Fibroblast of the aortic adventitia (primary cell): ENCODE data around the gene THADA. TPM values are rescaled to one million over a fixed set of nuclear protein-coding genes. Genes with fewer than 3 reads are reported as not detected.
A peak's percentile ranks its signal among the peaks of the same experiment; 100 is the strongest.
"Not testable (repeated sequence)": the region's sequence is repeated elsewhere in the genome, so short reads cannot be mapped to it uniquely, and the experiment has no call there.

Experiments
- DNase-seq: peaks from one replicate; pipeline ENCODE4 v3.0.0-alpha.2; 2010; ENCODE audit warnings: low read depth
- H3K4me3 ChIP-seq: 2 replicates; pipeline ENCODE4 v1.5.1; 2011; ENCODE audit warnings: low read depth, mild to moderate bottlenecking, control low read depth, low read length, moderate library complexity
- total RNA-seq: library from RNA; depleted of rRNA; stranded (reverse); fragments of >200 nt; gene quantifications from 2 replicates; pipeline ENCODE4 v1.2.3, GENCODE V29; 2012; ENCODE audit warnings: low replicate concordance
- TF ChIP-seq, protein P1 (sequence below): IDR thresholded peaks from 2 replicates; pipeline ENCODE4 v1.5.1; 2011; ENCODE audit warnings: mild to moderate bottlenecking, low read length, control low read depth, inconsistent platforms; ENCODE audit not compliant: insufficient read depth

THADA gene
- total RNA-seq, 1 donor, result 34.6 TPM

DNA sequence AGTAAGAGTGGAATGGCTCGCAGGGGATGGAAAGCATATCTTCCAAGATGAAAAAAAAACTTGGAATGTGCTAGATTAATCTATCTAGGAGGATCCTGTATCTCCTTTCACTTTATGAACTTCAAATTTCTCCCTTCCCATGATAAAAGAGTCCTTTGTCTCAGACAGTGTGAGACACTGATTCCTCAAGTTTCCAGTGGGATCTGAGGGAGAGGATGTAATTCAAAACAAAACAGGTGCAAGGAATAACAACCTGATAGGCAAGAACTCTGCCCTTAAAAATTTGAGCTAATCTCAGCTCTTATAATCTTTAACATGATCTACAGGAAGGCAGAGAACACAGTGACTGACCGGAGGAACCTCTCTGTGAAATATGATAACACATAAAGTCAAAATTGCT lies 207.5 kb downstream of the THADA start:
- H3K4me3 ChIP-seq, result no peak overlapping the region
- TF ChIP-seq, protein P1, sequence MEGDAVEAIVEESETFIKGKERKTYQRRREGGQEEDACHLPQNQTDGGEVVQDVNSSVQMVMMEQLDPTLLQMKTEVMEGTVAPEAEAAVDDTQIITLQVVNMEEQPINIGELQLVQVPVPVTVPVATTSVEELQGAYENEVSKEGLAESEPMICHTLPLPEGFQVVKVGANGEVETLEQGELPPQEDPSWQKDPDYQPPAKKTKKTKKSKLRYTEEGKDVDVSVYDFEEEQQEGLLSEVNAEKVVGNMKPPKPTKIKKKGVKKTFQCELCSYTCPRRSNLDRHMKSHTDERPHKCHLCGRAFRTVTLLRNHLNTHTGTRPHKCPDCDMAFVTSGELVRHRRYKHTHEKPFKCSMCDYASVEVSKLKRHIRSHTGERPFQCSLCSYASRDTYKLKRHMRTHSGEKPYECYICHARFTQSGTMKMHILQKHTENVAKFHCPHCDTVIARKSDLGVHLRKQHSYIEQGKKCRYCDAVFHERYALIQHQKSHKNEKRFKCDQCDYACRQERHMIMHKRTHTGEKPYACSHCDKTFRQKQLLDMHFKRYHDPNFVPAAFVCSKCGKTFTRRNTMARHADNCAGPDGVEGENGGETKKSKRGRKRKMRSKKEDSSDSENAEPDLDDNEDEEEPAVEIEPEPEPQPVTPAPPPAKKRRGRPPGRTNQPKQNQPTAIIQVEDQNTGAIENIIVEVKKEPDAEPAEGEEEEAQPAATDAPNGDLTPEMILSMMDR, result no peak
- no peak for DNase-seq

DNA sequence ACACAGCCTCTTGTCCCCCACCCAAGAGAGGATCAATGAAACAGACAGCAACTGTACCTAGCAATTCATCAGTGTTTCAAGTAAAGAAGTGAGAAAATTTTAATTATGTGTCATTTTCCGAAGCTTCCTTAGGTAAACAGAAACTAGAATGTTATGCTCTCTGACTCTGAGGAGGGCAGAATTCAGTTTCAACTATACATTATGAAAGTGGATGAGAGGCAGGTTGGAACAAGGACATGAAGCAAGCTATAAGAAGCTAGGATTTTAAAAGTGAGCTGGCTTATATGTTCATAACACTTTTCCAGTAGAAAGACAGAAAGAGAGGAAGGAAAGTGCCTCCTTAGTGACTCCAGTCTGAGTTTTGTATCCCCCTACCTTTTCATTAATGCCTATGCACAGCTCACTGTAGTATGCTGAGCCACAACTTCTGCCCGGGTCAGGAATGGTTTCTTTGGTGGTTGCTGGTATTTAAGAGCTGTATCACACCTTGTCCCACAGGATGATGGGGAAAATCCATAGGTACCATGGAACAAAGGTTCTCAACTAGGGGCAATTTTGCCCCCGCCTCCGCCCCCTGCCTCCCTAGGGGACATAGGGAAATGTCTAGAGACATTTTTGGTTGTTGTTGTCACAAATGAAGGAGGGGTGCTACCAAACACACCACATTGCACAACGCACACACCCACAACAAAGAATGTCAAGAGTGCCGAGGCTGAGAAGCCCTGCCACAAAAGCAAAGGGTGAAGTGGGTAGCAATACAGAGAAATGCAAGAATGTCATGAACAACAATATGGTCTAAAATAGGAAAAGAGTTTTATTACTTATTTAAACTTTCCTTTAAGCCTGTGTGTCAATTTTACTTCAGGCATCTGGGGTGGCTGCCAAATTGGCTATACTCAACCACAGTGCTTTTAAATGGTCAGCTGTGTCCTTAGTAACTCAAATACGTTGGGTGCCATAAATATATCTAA lies 208.5 kb downstream of the THADA start:
- DNase-seq, result peak; percentile 46
- TF ChIP-seq, protein P1, result no peak
- no peak overlapping the region for H3K4me3 ChIP-seq

DNA sequence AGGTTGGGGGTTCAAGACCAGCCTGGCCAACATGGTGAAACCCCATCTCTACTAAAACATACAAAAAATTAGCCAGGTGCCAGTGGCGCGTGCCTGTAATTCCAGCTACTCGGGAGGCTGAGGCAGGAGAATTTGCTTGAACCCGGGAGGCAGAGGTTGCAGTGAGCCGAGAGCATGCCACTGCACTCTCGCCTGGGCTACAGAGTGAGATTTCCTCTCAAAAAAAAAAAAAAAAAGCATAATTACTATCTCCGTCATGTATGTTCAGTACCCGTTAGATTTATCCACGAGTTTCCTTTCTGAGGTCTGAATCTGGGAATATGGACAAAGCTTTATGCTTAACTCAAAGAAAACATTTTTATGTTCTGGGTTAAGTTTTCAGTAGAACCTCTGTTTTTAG lies 209.2 kb downstream of the THADA start:
- not testable (repeated sequence) for H3K4me3 ChIP-seq, DNase-seq

DNA sequence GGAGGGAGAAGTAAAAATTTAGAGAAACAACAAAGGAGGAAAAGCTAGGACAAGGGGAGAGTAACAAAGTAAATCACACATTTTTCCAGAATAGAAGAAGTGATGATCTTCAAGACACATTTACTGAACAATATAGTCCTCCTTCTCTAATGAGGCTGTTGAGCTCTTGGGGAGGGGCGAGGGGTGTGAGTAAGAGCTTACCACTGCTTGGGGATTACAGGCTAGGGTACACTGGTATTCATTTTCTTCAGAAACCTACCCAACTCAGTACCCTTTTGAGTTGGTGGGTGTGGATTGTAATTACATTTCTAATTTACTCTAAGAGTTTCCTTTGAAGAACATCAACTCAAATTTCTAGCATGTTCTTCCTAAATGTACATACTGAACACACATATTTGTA lies 211.7 kb downstream of the THADA start:
- TF ChIP-seq, protein P1, result no peak
- no peak overlapping the region for H3K4me3 ChIP-seq
- no peak for DNase-seq

DNA sequence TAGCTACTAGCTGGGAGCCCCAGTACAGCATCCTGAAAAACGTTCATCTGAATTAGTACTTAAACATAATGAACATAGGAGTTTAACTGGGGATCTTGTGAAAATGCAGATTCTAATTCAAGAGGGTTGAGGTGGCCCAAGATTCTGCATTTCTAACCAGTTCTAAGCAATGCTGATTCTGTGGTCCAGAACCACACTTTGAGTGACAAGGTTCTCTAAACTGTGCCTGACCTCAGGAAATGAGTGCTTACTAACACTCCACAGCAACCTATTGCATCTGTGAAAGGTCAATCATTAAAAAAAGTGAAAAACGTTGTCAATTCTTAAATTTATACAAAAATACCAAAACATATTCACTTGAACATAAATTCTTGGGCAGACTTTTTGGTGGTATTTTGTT lies 212.3 kb downstream of the THADA start:
- DNase-seq, result no peak
- H3K4me3 ChIP-seq, result no peak overlapping the region
- TF ChIP-seq, protein P1, result no peak

DNA sequence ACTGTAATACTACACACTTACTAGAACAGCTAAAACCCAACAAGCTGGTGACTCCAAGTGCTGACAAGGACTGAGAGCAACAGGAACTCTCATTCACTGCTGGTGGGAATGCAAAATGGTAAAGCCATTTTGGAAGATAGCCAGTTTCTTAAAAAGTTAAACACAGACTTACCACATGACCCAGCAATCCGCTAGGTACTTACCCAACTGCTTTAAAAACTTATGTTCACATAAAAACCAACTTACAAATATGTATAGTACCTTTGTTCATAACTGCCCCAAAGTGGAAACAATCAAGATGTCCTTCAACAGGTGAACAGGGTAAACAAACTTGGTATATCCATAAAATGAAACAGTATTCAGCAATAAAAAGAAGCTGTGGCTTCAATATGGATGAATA lies 216.3 kb downstream of the THADA start:
- TF ChIP-seq, protein P1, result no peak
- no peak for DNase-seq
- no peak overlapping the region for H3K4me3 ChIP-seq

DNA sequence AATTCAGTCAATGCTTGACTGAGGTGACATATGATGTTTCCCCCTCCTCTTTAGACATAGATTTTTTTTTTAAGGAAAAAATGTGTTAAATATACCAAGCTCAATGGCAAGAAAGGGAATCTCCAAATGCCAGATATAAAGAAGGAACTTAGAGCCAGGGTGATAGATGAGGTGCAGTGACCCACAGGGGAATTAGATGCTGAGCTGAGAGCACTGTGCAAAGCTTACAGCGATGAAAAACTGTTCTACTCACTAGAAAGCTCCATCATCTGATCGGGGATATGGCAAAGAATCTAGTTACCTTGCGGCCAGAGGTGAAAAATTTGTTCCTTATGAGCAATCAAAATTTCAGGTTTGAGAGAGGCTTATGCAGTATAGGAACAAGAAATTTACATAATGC lies 218.5 kb downstream of the THADA start:
- TF ChIP-seq, protein P1, result no peak
- H3K4me3 ChIP-seq, result no peak overlapping the region
- DNase-seq, result no peak
